OCI-LY7 (cell line): Measurements from ENCODE around the gene CENPA. TPM values are rescaled to one million over a fixed set of nuclear protein-coding genes. Genes with fewer than 3 reads are reported as not detected.

Source experiments
- BruUV-seq: library from RNA; stranded (reverse); fragments of 400-500 nt; replicated peaks from 2 replicates; lab custom pipeline; 2021; lab: Mats Ljungman, UMichigan
- CTCF ChIA-PET: fragments of 300-600 bp; sonication (Branson Sonifier 250); formaldehyde crosslinking; loops from one replicate; lab custom pipeline; 2022; ENCODE audit warnings: antibody characterized with exemption; ENCODE audit not compliant: unreplicated experiment; lab: Charles Lee
- POLR2A ChIA-PET: fragments of 300-600 bp; sonication (Branson Sonifier 250); formaldehyde crosslinking; loops from one replicate; lab custom pipeline; 2022; ENCODE audit warnings: antibody characterized with exemption; lab: Charles Lee
- DNase-seq: peaks from one replicate; pipeline ENCODE4 v3.0.0-alpha.2; 2015; ENCODE audit warnings: low spot score
- H2AFZ ChIP-seq: fragments of 200-600 bp; sonication (generic), shearing (Covaris generic); 2 replicates; pipeline ENCODE4 v1.6.1; 2014; ENCODE audit warnings: mild to moderate bottlenecking, antibody characterized with exemption, low read length, moderate library complexity
- H3K27ac ChIP-seq: fragments of 200-600 bp; sonication (generic); 2 replicates; pipeline ENCODE4 v1.5.1; 2014; ENCODE audit warnings: mixed run types, low read depth, mild to moderate bottlenecking, moderate library complexity, low read length, inconsistent platforms; ENCODE audit not compliant: poor library complexity, severe bottlenecking
- H3K36me3 ChIP-seq: fragments of 200-600 bp; sonication (generic); 2 replicates; pipeline ENCODE4 v1.6.1; 2014; ENCODE audit warnings: mild to moderate bottlenecking, antibody characterized with exemption, low read length, moderate library complexity, mixed read lengths; ENCODE audit not compliant: insufficient read depth
- H3K4me1 ChIP-seq: fragments of 200-600 bp; sonication (generic); 2 replicates; pipeline ENCODE4 v1.5.1; 2014; ENCODE audit warnings: mild to moderate bottlenecking, low read length; ENCODE audit not compliant: insufficient read depth, poor library complexity, severe bottlenecking
- H3K4me2 ChIP-seq: fragments of 200-600 bp; sonication (generic); 2 replicates; pipeline ENCODE4 v1.6.1; 2014; ENCODE audit warnings: mild to moderate bottlenecking, low read length
- H3K4me3 ChIP-seq: fragments of 200-600 bp; sonication (generic); 2 replicates; pipeline ENCODE4 v1.5.1; 2014; ENCODE audit warnings: mild to moderate bottlenecking, low read depth, low read length; ENCODE audit not compliant: poor library complexity, severe bottlenecking
- H3K79me2 ChIP-seq: fragments of 200-600 bp; sonication (generic); 2 replicates; pipeline ENCODE4 v1.6.1; 2016; ENCODE audit warnings: low read depth, mild to moderate bottlenecking, low read length, moderate library complexity, mixed read lengths; ENCODE audit not compliant: insufficient read depth
- H3K9me2 ChIP-seq: fragments of 200-600 bp; sonication (generic); 2 replicates; pipeline ENCODE4 v1.6.1; 2016; ENCODE audit warnings: mild to moderate bottlenecking, low read length, mixed read lengths; ENCODE audit not compliant: insufficient read depth
- H3K9me3 ChIP-seq: fragments of 200-600 bp; sonication (generic); 2 replicates; pipeline ENCODE4 v1.6.1; 2014; ENCODE audit warnings: mild to moderate bottlenecking, mixed run types, low read length, mixed read lengths
- H4K20me1 ChIP-seq: fragments of 200-600 bp; sonication (generic); 2 replicates; pipeline ENCODE4 v1.6.1; 2014; ENCODE audit warnings: mild to moderate bottlenecking, antibody characterized with exemption, low read length, moderate library complexity, mixed read lengths; ENCODE audit not compliant: insufficient read depth
- EZH2phosphoT487 ChIP-seq: fragments of 200-600 bp; sonication (generic); IDR thresholded peaks from 2 replicates; pipeline ENCODE4 v1.6.1; 2018; ENCODE audit warnings: low read depth, borderline replicate concordance, mild to moderate bottlenecking, mixed run types, antibody characterized with exemption, low read length, moderate library complexity, mixed read lengths
- intact Hi-C: fragments of 100-400 bp; cut with micrococcal nuclease; formaldehyde crosslinking; loops from one replicate; pipeline ENCODE4 v1.10.0; 2022; ENCODE audit not compliant: unreplicated experiment
- total RNA-seq, 2 experiments: library from RNA; depleted of rRNA in 1 of 2; stranded (reverse); fragments of >200 nt in 1 of 2; shearing (Covaris generic) in 1 of 2; gene quantifications; 2 replicates each; pipeline ENCODE4 v1.2.3, GENCODE V29; 2014 to 2022
- TF ChIP-seq, protein P1 (sequence below): fragments of 200-600 bp; sonication (generic); conservative IDR thresholded peaks from 2 replicates; pipeline ENCODE4 v1.5.1; 2014; ENCODE audit warnings: mild to moderate bottlenecking, antibody characterized with exemption, low read length, moderate library complexity, mixed read lengths

CENPA gene
- total RNA-seq, 2 experiments from 2014 or later = 48.2 to 63.6 TPM

DNA sequence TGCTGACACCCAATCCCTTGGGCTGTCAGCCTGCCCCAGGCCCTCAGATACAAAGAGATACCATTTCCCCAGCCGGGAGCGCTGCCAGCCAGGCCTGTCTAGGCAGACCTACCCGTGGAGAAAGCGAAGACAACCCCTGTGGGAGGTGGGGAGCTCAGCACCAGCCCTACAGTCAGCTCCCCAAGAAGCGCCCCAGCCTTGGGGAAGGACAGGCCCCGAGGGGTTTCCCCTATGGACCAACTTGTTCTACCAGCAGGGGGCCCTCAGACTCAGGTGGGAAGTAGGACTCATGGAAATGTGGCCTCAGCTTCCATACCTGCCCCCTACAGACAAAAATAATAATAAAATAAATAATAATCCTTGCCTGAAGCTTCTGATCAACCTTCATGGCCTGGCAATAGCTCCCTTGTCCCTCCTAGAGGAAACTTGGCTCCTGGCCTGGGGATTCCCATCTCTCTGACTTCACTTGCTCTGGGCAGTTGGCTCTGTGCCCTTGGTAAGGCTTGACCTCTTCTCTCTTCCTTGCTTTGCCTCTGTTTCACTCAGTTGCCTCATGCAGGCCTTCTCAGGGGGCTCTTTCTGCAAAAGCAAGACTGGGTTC is 14.8 kb upstream of the CENPA start:
- no peak for TF ChIP-seq EZH2phosphoT487
- TF ChIP-seq, protein P1, sequence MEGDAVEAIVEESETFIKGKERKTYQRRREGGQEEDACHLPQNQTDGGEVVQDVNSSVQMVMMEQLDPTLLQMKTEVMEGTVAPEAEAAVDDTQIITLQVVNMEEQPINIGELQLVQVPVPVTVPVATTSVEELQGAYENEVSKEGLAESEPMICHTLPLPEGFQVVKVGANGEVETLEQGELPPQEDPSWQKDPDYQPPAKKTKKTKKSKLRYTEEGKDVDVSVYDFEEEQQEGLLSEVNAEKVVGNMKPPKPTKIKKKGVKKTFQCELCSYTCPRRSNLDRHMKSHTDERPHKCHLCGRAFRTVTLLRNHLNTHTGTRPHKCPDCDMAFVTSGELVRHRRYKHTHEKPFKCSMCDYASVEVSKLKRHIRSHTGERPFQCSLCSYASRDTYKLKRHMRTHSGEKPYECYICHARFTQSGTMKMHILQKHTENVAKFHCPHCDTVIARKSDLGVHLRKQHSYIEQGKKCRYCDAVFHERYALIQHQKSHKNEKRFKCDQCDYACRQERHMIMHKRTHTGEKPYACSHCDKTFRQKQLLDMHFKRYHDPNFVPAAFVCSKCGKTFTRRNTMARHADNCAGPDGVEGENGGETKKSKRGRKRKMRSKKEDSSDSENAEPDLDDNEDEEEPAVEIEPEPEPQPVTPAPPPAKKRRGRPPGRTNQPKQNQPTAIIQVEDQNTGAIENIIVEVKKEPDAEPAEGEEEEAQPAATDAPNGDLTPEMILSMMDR = peak; percentile 71
- no peaks in the 10 kb centered on the region for H4K20me1 ChIP-seq
- no peak overlapping the region for H3K27ac ChIP-seq
- intact Hi-C loops = no loop called here
- ChIA-PET POLR2A (interaction anchor here (0.7 kb wide), 1 partner anchor 447 kb away, joined by 3 read pairs; no protein-coding TSS in a partner anchor), CTCF (no interaction called here)
- H3K4me1 ChIP-seq = no peaks in the 10 kb centered on the region
- DNase-seq = peak; percentile 44
- H3K4me3 ChIP-seq = no peak overlapping the region
- BruUV-seq = no TSS peak
- H3K9me2 ChIP-seq = no peaks in the 10 kb centered on the region
- no peak overlapping the region for H2AFZ ChIP-seq
- no peaks in the 10 kb centered on the region for H3K9me3 ChIP-seq
- peaks cover 9% of the 10 kb centered on the region; the same call in 1 of the 2 replicates for H3K36me3 ChIP-seq
- no peaks in the 10 kb centered on the region for H3K79me2 ChIP-seq
- H3K4me2 ChIP-seq = no peak overlapping the region

DNA sequence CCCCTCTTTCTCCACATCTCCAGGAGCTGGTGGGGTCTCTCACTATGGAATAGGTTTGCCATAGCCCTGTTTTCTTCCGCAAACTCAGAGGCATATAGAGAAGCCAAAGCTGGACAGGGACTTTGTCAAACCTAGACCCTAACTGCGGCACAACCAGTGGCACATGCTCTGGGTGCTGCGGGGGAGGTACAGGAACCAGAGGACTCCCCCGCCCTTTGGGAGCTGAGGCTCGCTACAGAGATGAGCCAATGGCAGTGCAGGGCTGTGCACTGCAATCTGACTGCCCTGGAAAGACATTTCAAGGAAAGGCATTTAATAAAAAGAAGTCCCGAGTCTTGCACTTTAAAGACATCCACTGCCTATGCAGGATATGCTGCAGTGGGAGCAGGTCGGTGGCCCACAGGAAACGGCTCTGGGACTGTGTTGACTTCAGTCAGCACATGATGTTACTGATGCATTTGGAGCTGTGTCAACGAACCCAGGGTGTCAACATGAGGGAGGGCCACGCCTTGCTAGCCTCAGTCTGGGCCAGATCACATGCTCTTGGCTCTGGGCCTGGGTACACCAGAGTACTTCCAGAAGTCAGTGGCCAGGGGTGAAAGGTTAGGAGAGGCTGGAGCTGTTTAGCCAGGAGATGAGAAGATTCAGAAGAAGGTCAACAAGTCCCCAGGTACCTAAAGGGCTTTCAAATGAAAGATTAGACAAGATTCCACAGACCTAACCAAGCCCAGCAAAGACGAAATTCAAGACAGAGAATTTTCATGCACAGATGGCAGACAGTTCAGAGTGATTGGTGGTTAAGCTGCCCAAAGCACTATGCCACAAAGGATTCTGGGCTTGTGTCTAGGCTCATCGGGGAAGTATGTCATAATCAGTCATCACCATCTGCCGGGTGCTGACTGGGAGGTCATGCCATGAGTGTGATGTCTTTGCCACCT is 13.5 kb upstream of the CENPA start:
- H4K20me1 ChIP-seq = no peaks in the 10 kb centered on the region
- intact Hi-C loops = no loop called here
- no peaks in the 10 kb centered on the region for H3K9me2 ChIP-seq
- TF ChIP-seq, protein P1 = no peak
- TF ChIP-seq EZH2phosphoT487 = no peak
- DNase-seq = no peak
- no peak overlapping the region for H2AFZ ChIP-seq
- no peak overlapping the region for H3K4me2 ChIP-seq
- no peaks in the 10 kb centered on the region for H3K9me3 ChIP-seq
- no peaks in the 10 kb centered on the region for H3K4me1 ChIP-seq
- H3K79me2 ChIP-seq = no peaks in the 10 kb centered on the region
- peaks cover 9% of the 10 kb centered on the region; the same call in 1 of the 2 replicates for H3K36me3 ChIP-seq
- ChIA-PET POLR2A (interaction anchor here (0.6 kb wide), 2 partner anchors 23 to 116 kb away, joined by 3 read pairs; no protein-coding TSS in a partner anchor), CTCF (no interaction called here)
- no TSS peak for BruUV-seq
- no peak overlapping the region for H3K27ac ChIP-seq
- H3K4me3 ChIP-seq = no peak overlapping the region
